ENCODE data around the gene LRRC36.

The LRRC36 gene

DNA sequence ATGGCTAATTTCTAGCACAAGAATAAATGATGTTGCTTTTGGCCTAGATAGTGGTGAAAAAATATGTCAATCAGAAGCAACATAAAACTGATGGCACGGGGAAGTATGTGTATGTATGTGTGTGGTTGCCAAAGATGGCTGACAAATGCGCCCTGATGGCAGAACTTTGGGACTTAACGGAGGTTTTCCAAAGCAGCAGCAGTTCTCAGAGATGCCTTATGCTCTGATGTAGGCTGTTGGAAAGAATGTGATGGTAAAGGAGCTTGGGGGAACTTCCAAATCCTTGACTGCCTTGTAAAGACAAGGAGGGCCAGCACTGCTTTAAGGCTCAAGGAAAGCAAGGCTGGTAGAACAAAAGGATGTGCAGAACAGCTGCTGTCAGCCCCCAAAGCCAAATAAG is 16.1 kb upstream of the LRRC36 start:
- no peak overlapping the region for H2AFZ ChIP-seq (ENCODE audit: low read length)
- no peaks in the 10 kb centered on the region for H3K36me3 ChIP-seq (ENCODE audit: insufficient read depth, low read length)
- no peaks in the 10 kb centered on the region for H3K9me2 ChIP-seq (replicated peaks; ENCODE audit: low read depth, low read length)
- TF ChIP-seq EZH2phosphoT487 (IDR thresholded peaks at IDR 0.05; ENCODE audit: borderline replicate concordance): no peak
- TF ChIP-seq, protein P1, sequence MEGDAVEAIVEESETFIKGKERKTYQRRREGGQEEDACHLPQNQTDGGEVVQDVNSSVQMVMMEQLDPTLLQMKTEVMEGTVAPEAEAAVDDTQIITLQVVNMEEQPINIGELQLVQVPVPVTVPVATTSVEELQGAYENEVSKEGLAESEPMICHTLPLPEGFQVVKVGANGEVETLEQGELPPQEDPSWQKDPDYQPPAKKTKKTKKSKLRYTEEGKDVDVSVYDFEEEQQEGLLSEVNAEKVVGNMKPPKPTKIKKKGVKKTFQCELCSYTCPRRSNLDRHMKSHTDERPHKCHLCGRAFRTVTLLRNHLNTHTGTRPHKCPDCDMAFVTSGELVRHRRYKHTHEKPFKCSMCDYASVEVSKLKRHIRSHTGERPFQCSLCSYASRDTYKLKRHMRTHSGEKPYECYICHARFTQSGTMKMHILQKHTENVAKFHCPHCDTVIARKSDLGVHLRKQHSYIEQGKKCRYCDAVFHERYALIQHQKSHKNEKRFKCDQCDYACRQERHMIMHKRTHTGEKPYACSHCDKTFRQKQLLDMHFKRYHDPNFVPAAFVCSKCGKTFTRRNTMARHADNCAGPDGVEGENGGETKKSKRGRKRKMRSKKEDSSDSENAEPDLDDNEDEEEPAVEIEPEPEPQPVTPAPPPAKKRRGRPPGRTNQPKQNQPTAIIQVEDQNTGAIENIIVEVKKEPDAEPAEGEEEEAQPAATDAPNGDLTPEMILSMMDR (conservative IDR thresholded peaks at IDR 0.05; ENCODE audit: low read length): no peak
- H3K4me3 ChIP-seq (ENCODE audit: low read length, poor library complexity, severe bottlenecking): no peak overlapping the region
- no peak overlapping the region for H3K4me2 ChIP-seq (ENCODE audit: low read depth, low read length, poor library complexity, severe bottlenecking)
- H3K9me3 ChIP-seq (ENCODE audit: insufficient read depth, low read depth, low read length): no peaks in the 10 kb centered on the region
- H3K79me2 ChIP-seq (ENCODE audit: insufficient read depth, low read length): no peaks in the 10 kb centered on the region
- no peaks in the 10 kb centered on the region for H3K27me3 ChIP-seq (ENCODE audit: insufficient read depth, low read length, poor library complexity, severe bottlenecking)
- H3K9ac ChIP-seq (ENCODE audit: low read depth, low read length, poor library complexity, severe bottlenecking): no peak overlapping the region
- H3K4me1 ChIP-seq (ENCODE audit: insufficient read depth, low read length, poor library complexity, severe bottlenecking): peaks cover 12% of the 10 kb centered on the region
- no peaks in the 10 kb centered on the region for H4K20me1 ChIP-seq (ENCODE audit: insufficient read depth, low read length, poor library complexity, severe bottlenecking)
- H3F3A ChIP-seq (ENCODE audit: low read depth): no peaks in the 10 kb centered on the region

DNA sequence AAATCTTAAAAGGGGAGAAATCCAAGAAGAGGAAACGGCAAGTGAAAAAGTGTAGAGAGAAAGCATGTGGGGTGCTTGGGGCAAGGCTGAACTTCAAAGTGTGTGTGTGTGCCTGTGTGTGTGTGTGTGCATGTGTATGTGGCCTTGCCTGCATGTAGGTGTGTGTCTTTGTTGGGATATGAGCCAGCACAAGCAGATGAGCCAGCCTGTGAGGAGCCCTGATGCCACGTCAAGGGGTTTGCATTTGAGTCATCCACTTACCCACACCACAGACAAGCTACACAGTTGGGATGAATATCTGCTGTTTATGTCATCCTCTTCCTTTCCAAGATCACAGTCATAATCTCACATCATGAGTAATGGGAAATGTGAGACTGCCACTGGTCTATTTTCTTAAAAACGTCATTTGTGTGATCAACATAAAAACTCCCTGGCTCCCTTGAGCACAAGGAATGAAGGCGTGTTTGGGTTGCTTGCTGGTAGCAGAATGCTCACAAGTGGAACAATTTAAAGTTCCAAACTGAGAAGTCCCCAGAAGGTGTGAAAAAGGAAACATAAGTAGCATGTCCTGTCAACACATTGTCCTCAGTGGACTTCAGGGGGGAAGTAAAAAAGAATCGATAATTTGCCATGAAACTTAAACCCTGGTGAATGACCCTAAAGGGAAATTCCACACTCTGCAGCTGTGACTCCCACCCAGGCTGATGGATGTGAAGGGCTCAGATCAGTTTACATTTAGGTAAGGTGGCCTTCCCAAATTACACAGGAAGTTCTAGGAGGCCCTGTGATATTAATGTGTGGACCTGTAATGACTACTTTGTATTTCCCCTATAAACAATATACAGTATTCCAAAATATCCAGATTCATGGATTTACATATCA is 14.8 kb upstream of the LRRC36 start:
- Histone ChIP-seq H4K20me1 (ENCODE audit: insufficient read depth, low read length, poor library complexity, severe bottlenecking) (no peaks in the 10 kb centered on the region), H3K27me3 (ENCODE audit: insufficient read depth, low read length, poor library complexity, severe bottlenecking) (no peaks in the 10 kb centered on the region), H2AFZ (ENCODE audit: low read length) (no peak overlapping the region; the same call in 1 of the 2 replicates), H3K4me1 (ENCODE audit: insufficient read depth, low read length, poor library complexity, severe bottlenecking) (peaks cover 12% of the 10 kb centered on the region), H3K4me2 (ENCODE audit: low read depth, low read length, poor library complexity, severe bottlenecking) (no peak overlapping the region), H3K4me3 (ENCODE audit: low read length, poor library complexity, severe bottlenecking) (no peak overlapping the region), H3K9ac (ENCODE audit: low read depth, low read length, poor library complexity, severe bottlenecking) (no peak overlapping the region), H3K9me3 (ENCODE audit: insufficient read depth, low read depth, low read length) (no peaks in the 10 kb centered on the region), H3K79me2 (ENCODE audit: insufficient read depth, low read length) (no peaks in the 10 kb centered on the region), H3K9me2 (replicated peaks; ENCODE audit: low read depth, low read length) (no peaks in the 10 kb centered on the region), H3F3A (ENCODE audit: low read depth) (no peaks in the 10 kb centered on the region), H3K36me3 (ENCODE audit: insufficient read depth, low read length) (no peaks in the 10 kb centered on the region)
- TF ChIP-seq EZH2phosphoT487 (IDR thresholded peaks at IDR 0.05; ENCODE audit: borderline replicate concordance): no peak
- TF ChIP-seq, protein P1 (conservative IDR thresholded peaks at IDR 0.05; ENCODE audit: low read length): no peak

DNA sequence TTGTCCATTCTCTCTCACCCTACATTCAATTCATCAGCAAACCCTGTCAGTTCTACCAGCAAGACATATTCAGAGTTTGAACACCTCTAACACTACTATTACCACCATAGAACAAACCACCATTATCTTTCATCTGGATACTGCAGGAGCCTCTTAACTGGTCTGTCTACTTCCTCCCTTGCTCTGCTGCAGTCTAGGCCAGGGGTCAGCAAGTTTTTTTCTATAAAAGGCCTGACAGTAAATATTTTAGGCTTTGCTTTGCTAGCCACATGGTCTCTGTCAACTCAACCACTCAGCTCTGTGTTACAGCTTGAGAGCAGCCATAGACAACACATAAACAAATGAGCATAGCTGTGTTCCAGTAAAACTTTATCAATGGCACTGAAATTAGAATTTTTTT is 13.9 kb upstream of the LRRC36 start:
- Histone ChIP-seq H3F3A (ENCODE audit: low read depth) (no peaks in the 10 kb centered on the region), H2AFZ (ENCODE audit: low read length) (peak overlapping the region; percentile 2; the same call in 1 of the 2 replicates), H3K4me3 (ENCODE audit: low read length, poor library complexity, severe bottlenecking) (no peak overlapping the region), H4K20me1 (ENCODE audit: insufficient read depth, low read length, poor library complexity, severe bottlenecking) (no peaks in the 10 kb centered on the region), H3K27me3 (ENCODE audit: insufficient read depth, low read length, poor library complexity, severe bottlenecking) (no peaks in the 10 kb centered on the region), H3K9me3 (ENCODE audit: insufficient read depth, low read depth, low read length) (no peaks in the 10 kb centered on the region), H3K4me2 (ENCODE audit: low read depth, low read length, poor library complexity, severe bottlenecking) (no peak overlapping the region), H3K9ac (ENCODE audit: low read depth, low read length, poor library complexity, severe bottlenecking) (no peak overlapping the region), H3K9me2 (replicated peaks; ENCODE audit: low read depth, low read length) (no peaks in the 10 kb centered on the region), H3K36me3 (ENCODE audit: insufficient read depth, low read length) (no peaks in the 10 kb centered on the region), H3K4me1 (ENCODE audit: insufficient read depth, low read length, poor library complexity, severe bottlenecking) (peaks cover 12% of the 10 kb centered on the region), H3K79me2 (ENCODE audit: insufficient read depth, low read length) (no peaks in the 10 kb centered on the region)
- TF ChIP-seq EZH2phosphoT487 (IDR thresholded peaks at IDR 0.05; ENCODE audit: borderline replicate concordance): no peak
- TF ChIP-seq, protein P1 (conservative IDR thresholded peaks at IDR 0.05; ENCODE audit: low read length): no peak

Data from Loucy (cell line).